Prostate gland (tissue), 1 donor: Measurements from ENCODE around the gene NUBP1.

ENCODE experiments used
- POLR2A ChIP-seq: fragments of 450-650 bp; IDR thresholded peaks from one replicate; pipeline ENCODE4 v1.6.1; 2016; ENCODE audit warnings: antibody characterized with exemption, mild to moderate bottlenecking
- POLR2AphosphoS5 ChIP-seq: sonication (generic); formaldehyde crosslinking; IDR thresholded peaks from one replicate; pipeline ENCODE4 v1.6.1; 2017; ENCODE audit warnings: antibody characterized with exemption

- TF ChIP-seq POLR2A (no peak), POLR2AphosphoS5 (no peak)
Observed at GRCh38 chr16:10738231-10739077, 5.2 kb upstream of the NUBP1 start.
